Bronchial epithelial cell (primary cell): ENCODE data around the gene SRGAP3. TPM values are rescaled to one million over a fixed set of nuclear protein-coding genes. Genes with fewer than 3 reads are reported as not detected.

Source experiments
- DNase-seq: peaks from one replicate; pipeline ENCODE4 v3.0.0-alpha.2; 2010; ENCODE audit warnings: low read depth
- FAIRE-seq: peaks from 2 replicates; lab custom pipeline; 2011; peaks lifted over from hg19 to GRCh38; lab: Jason Lieb, UNC
- H3K27me3 ChIP-seq: 2 replicates; pipeline ENCODE4 v1.5.1; 2011; ENCODE audit warnings: low read length; ENCODE audit not compliant: control insufficient read depth, insufficient read depth
- H3K36me3 ChIP-seq: 2 replicates; pipeline ENCODE4 v1.5.1; 2011; ENCODE audit warnings: low read length; ENCODE audit not compliant: control insufficient read depth, insufficient read depth
- H3K4me3 ChIP-seq: 2 replicates; pipeline ENCODE4 v1.5.1; 2011; ENCODE audit warnings: mild to moderate bottlenecking, low read depth, low read length, control low read depth
- total RNA-seq: library from RNA; depleted of rRNA; stranded (reverse); fragments of >200 nt; gene quantifications from 2 replicates; pipeline ENCODE4 v1.2.1, GENCODE V29; 2014
- TF ChIP-seq, protein P1 (sequence below): IDR thresholded peaks from 2 replicates; pipeline ENCODE4 v1.5.1; 2011; ENCODE audit warnings: mild to moderate bottlenecking, moderate library complexity, low read length, control low read depth, inconsistent platforms; ENCODE audit not compliant: insufficient read depth, severe bottlenecking

SRGAP3 gene
- total RNA-seq, 1 donor from 2014 or later: 30.5 TPM

DNA sequence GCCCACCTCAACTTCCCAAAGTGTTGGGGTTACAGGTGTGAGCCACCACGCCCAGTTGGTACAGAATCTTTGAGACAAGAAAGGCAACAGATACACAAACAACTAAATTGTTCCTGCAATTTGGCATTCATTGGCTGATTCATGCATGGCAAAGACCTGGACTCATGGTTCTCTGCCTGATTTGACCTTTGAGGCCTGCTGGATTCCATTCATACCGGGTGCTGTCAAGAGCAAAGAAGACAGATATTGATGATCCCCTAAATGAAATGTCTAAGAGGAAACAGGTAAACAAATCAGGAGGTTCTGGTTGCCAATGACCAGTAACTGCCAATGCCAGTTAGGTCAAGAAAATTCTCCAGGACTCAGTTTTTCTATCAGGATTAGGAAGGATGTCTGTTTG, 242.2 kb downstream of the SRGAP3 start:
- H3K4me3 ChIP-seq: no peak overlapping the region
- TF ChIP-seq, protein P1, sequence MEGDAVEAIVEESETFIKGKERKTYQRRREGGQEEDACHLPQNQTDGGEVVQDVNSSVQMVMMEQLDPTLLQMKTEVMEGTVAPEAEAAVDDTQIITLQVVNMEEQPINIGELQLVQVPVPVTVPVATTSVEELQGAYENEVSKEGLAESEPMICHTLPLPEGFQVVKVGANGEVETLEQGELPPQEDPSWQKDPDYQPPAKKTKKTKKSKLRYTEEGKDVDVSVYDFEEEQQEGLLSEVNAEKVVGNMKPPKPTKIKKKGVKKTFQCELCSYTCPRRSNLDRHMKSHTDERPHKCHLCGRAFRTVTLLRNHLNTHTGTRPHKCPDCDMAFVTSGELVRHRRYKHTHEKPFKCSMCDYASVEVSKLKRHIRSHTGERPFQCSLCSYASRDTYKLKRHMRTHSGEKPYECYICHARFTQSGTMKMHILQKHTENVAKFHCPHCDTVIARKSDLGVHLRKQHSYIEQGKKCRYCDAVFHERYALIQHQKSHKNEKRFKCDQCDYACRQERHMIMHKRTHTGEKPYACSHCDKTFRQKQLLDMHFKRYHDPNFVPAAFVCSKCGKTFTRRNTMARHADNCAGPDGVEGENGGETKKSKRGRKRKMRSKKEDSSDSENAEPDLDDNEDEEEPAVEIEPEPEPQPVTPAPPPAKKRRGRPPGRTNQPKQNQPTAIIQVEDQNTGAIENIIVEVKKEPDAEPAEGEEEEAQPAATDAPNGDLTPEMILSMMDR: no peak
- H3K36me3 ChIP-seq: peaks cover 14% of the 10 kb centered on the region
- FAIRE-seq: no peak
- DNase-seq: no peak
- no peaks in the 10 kb centered on the region for H3K27me3 ChIP-seq

DNA sequence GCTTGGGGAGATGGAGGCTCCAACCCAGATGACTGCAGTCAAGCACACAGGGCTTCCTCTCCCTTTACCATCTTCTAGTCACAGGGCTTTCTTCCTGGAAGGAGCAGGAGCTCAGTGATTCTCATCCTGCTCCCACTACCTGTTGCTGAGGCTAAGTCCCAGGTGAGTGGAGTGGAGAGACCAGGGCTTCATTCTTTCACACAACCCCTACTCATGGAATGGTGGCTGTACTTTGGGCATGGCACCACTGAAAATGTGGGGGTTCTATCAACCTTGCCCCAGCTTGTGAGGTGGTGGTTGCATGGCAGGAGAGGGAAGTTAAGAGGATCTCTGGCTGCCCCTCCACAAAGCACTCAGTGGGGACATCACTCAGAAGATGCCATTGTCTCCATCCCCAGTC, 249.4 kb downstream of the SRGAP3 start:
- no peak overlapping the region for H3K4me3 ChIP-seq
- peaks cover 10% of the 10 kb centered on the region for H3K36me3 ChIP-seq
- no peaks in the 10 kb centered on the region for H3K27me3 ChIP-seq
- TF ChIP-seq, protein P1: no peak
- FAIRE-seq (no peak), DNase-seq (no peak)

DNA sequence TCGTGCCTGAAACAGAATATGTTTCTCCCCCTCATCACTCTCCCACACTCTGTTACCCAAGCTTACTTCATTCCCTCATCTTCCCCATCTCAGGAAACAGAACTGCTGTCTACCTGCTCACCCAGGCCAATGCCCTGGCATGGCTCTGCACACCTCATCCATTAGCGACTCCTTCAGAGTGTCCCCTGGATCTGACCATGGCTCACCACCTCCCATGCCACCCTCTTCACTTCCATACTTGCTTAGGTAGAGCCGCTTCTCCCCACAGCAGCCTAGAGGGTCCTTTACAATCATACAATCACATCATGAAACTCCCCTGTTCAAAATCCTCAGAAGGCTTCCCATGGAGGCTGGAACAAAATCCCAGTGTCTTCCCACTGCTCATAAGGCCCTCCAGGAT, 252.3 kb downstream of the SRGAP3 start:
- TF ChIP-seq, protein P1: no peak
- DNase-seq: no peak
- Histone ChIP-seq H3K36me3 (peaks cover 23% of the 10 kb centered on the region), H3K4me3 (no peak overlapping the region), H3K27me3 (no peaks in the 10 kb centered on the region)
- peak; percentile 83 for FAIRE-seq

DNA sequence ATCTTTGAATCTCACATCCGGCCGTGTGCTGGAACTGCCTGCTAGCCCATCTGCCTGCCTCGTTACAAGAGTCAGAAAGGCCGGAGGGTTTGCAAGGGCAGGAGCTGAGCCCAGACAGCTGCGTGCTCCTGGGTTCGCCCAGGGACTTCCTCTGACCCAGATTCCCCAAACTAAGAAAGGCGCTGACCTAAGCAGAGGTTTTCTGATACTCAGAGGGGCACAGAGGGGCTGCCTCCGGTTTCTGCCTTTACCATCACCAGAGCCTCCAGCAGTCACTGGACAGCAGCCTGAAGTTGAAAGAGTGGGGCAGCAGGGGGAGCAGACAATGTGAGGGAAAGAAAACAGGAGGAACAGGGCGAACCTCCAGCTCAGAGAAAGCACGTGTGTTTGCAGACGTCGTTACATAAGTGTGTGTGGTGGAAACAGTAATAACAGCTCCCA, 252.7 kb downstream of the SRGAP3 start:
- Histone ChIP-seq H3K4me3 (no peak overlapping the region), H3K27me3 (no peaks in the 10 kb centered on the region), H3K36me3 (peaks cover 23% of the 10 kb centered on the region)
- FAIRE-seq (no peak), DNase-seq (no peak)
- TF ChIP-seq, protein P1: no peak

DNA sequence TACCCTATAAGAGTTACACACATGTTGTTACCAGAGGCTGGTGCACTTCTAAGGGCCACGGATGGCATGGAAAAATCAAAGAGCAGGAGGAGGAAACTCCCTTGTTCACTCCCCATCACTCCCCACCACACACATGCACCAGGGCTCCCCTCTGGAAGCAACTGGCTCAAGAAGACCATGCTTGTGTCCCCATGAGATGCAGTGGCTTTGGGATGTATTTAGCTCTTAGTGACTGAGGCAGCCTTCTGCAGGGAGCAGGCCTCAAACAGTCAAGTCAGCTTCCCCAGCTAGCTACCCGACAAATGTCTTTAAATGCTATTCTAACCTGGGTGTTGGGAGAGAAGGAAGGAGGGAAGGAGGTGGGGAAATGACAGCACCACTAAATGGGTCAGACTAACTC, 253.2 kb downstream of the SRGAP3 start:
- FAIRE-seq (peak; percentile 13), DNase-seq (no peak)
- Histone ChIP-seq H3K36me3 (peaks cover 27% of the 10 kb centered on the region), H3K27me3 (no peaks in the 10 kb centered on the region), H3K4me3 (no peak overlapping the region)
- TF ChIP-seq, protein P1: no peak

DNA sequence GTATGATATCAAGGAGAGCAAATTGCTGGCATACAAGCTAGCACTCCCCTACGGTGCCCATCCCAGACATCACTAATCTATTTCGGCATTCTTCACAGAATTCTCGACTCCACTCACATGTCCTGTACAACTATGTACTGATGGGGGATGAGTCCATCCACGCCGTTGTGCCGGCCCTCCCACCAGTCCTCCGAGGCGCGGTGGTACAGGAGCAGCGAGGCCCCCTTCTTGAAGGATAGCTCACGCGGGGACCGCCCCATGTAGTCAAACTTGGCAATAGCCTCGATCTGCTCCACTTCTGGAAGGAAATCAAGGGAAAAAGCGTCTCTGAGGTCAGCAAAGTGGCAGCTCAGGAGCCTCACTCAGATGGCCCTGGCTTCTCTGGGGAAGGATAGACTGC, 255.2 kb downstream of the SRGAP3 start:
- H3K36me3 ChIP-seq: peaks cover 28% of the 10 kb centered on the region
- FAIRE-seq: no peak
- DNase-seq: no peak
- no peaks in the 10 kb centered on the region for H3K27me3 ChIP-seq
- H3K4me3 ChIP-seq: no peak overlapping the region
- TF ChIP-seq, protein P1: no peak
